DOHH2 (cell line): ENCODE measurements around the gene SSUH2.

Source experiments
- H3F3A ChIP-seq: fragments of 200-600 bp; sonication (generic), shearing (Covaris generic); 2 replicates; pipeline ENCODE4 v1.6.0; 2016; ENCODE audit warnings: antibody characterized with exemption, mild to moderate bottlenecking; ENCODE audit not compliant: control insufficient read depth, insufficient read depth
- H3K27ac ChIP-seq: fragments of 200-600 bp; sonication (generic); 2 replicates; pipeline ENCODE4 v1.5.1; 2014; ENCODE audit warnings: low read depth, mild to moderate bottlenecking, low read length, moderate library complexity
- H3K27me3 ChIP-seq: fragments of 200-600 bp; sonication (generic); 2 replicates; pipeline ENCODE4 v1.6.1; 2014; ENCODE audit warnings: mild to moderate bottlenecking, low read length, mixed read lengths; ENCODE audit not compliant: control insufficient read depth
- H3K36me3 ChIP-seq: fragments of 200-600 bp; sonication (generic); 2 replicates; pipeline ENCODE4 v1.6.1; 2014; ENCODE audit warnings: mild to moderate bottlenecking, low read length, moderate library complexity, mixed read lengths; ENCODE audit not compliant: control insufficient read depth
- H3K4me1 ChIP-seq: fragments of 200-600 bp; sonication (generic); 2 replicates; pipeline ENCODE4 v1.6.1; 2014; ENCODE audit warnings: mild to moderate bottlenecking, low read length, mixed read lengths; ENCODE audit not compliant: control insufficient read depth
- H3K4me2 ChIP-seq: fragments of 200-600 bp; sonication (generic); 2 replicates; pipeline ENCODE4 v1.6.0; 2014; ENCODE audit warnings: mild to moderate bottlenecking, low read length, moderate library complexity
- H3K4me3 ChIP-seq: fragments of 200-600 bp; sonication (generic); 2 replicates; pipeline ENCODE4 v1.5.1; 2014; ENCODE audit warnings: mild to moderate bottlenecking, low read length, mixed read lengths
- H3K79me2 ChIP-seq: fragments of 200-600 bp; sonication (generic); 2 replicates; pipeline ENCODE4 v1.6.1; 2014; ENCODE audit warnings: mild to moderate bottlenecking, low read length, mixed read lengths; ENCODE audit not compliant: control insufficient read depth
- H3K9me2 ChIP-seq: fragments of 200-600 bp; sonication (generic); replicated peaks from 2 replicates; pipeline ENCODE4 v1.6.1; 2014; ENCODE audit warnings: mild to moderate bottlenecking, low read length, mixed read lengths; ENCODE audit not compliant: control insufficient read depth
- H3K9me3 ChIP-seq: fragments of 200-600 bp; sonication (generic); 2 replicates; pipeline ENCODE4 v1.6.1; 2014; ENCODE audit warnings: antibody characterized with exemption, low read length, mixed read lengths; ENCODE audit not compliant: control insufficient read depth, insufficient read depth
- H4K20me1 ChIP-seq: fragments of 200-600 bp; sonication (generic); 2 replicates; pipeline ENCODE4 v1.6.0; 2014; ENCODE audit warnings: low read depth, mild to moderate bottlenecking, antibody characterized with exemption, low read length, moderate library complexity; ENCODE audit not compliant: control insufficient read depth, insufficient read depth
- CTCF ChIP-seq: fragments of 200-600 bp; sonication (generic); IDR thresholded peaks from one replicate; pipeline ENCODE4 v1.5.1; 2014; ENCODE audit warnings: antibody characterized with exemption, mild to moderate bottlenecking, low read depth, low read length; ENCODE audit not compliant: poor library complexity, severe bottlenecking
- EZH2phosphoT487 ChIP-seq: fragments of 200-600 bp; sonication (generic); IDR thresholded peaks from 2 replicates; pipeline ENCODE4 v1.6.1; 2017; ENCODE audit warnings: borderline replicate concordance, mild to moderate bottlenecking, antibody characterized with exemption, low read length, moderate library complexity, mixed read lengths

SSUH2 gene

GRCh38 chr3:8635125-8635524, 9.5 kb downstream of the SSUH2 start:
- 0 out of 2 replicates have a peak, but pooled peaks cover 3% of the 10 kb centered on the region for H3K27me3 ChIP-seq
- no peaks in the 10 kb centered on the region for H3K4me1 ChIP-seq
- H3K27ac ChIP-seq: no peak overlapping the region
- no peak overlapping the region for H3K4me2 ChIP-seq
- no peaks in the 10 kb centered on the region for H3K9me2 ChIP-seq
- no peak overlapping the region for H3K4me3 ChIP-seq
- no peak for TF ChIP-seq CTCF
- no peaks in the 10 kb centered on the region for H3K79me2 ChIP-seq
- H3K9me3 ChIP-seq: no peaks in the 10 kb centered on the region
- H4K20me1 ChIP-seq: no peaks in the 10 kb centered on the region
- H3F3A ChIP-seq: no peaks in the 10 kb centered on the region
- no peaks in the 10 kb centered on the region for H3K36me3 ChIP-seq

GRCh38 chr3:8632402-8633237, 12.0 kb downstream of the SSUH2 start:
- Histone ChIP-seq H3F3A (no peaks in the 10 kb centered on the region), H3K36me3 (no peaks in the 10 kb centered on the region)

GRCh38 chr3:8631661-8632060, 12.9 kb downstream of the SSUH2 start:
- Histone ChIP-seq H3K36me3 (no peaks in the 10 kb centered on the region), H3K79me2 (no peaks in the 10 kb centered on the region), H3K4me2 (no peak overlapping the region), H3K27ac (no peak overlapping the region), H3K9me2 (no peaks in the 10 kb centered on the region), H3K27me3 (0 out of 2 replicates have a peak, but pooled peaks cover 3% of the 10 kb centered on the region), H4K20me1 (no peaks in the 10 kb centered on the region), H3K4me1 (no peaks in the 10 kb centered on the region), H3F3A (no peaks in the 10 kb centered on the region), H3K9me3 (no peaks in the 10 kb centered on the region), H3K4me3 (no peak overlapping the region)
- TF ChIP-seq EZH2phosphoT487: no peak
- TF ChIP-seq CTCF: no peak

More at GRCh38 chr3:8632402-8633237, 12.0 kb downstream of the SSUH2 start:
- TF ChIP-seq CTCF (no peak), EZH2phosphoT487 (no peak)
- Histone ChIP-seq H3K4me3 (no peak overlapping the region), H3K9me2 (no peaks in the 10 kb centered on the region), H3K27ac (no peak overlapping the region), H4K20me1 (no peaks in the 10 kb centered on the region), H3K27me3 (0 out of 2 replicates have a peak, but pooled peaks cover 3% of the 10 kb centered on the region), H3K4me2 (no peak overlapping the region), H3K4me1 (no peaks in the 10 kb centered on the region), H3K9me3 (no peaks in the 10 kb centered on the region), H3K79me2 (no peaks in the 10 kb centered on the region)
